NOMO-1 treated with DMSO at 0.1 percent for 48 hours (cell line): ENCODE results near the gene SORBS2.

Experiments used
- DNase-seq: peaks from one replicate; lab custom pipeline; 2025; ENCODE audit not compliant: unreplicated experiment; lab: John Stamatoyannopoulos, UW

The SORBS2 gene

GRCh38 chr4:185835814-185836213, 23.8 kb upstream of the SORBS2 start:
- no peak for DNase-seq

GRCh38 chr4:185835336-185835735, 23.3 kb upstream of the SORBS2 start:
- no peak for DNase-seq

- no peak for DNase-seq
Measured at GRCh38 chr4:185834778-185835177, 22.8 kb upstream of the SORBS2 start.

GRCh38 chr4:185834088-185834487, 22.1 kb upstream of the SORBS2 start:
- DNase-seq = no peak

GRCh38 chr4:185833055-185833598, 21.1 kb upstream of the SORBS2 start:
- no peak for DNase-seq

GRCh38 chr4:185831125-185831815, 19.3 kb upstream of the SORBS2 start:
- DNase-seq = no peak

GRCh38 chr4:185830263-185830994, 18.4 kb upstream of the SORBS2 start:
- DNase-seq = no peak

GRCh38 chr4:185826381-185826780, 14.4 kb upstream of the SORBS2 start:
- DNase-seq = no peak

GRCh38 chr4:185825737-185826136, 13.7 kb upstream of the SORBS2 start:
- DNase-seq = no peak

- no peak for DNase-seq
Measured at GRCh38 chr4:185822791-185823190, 10.8 kb upstream of the SORBS2 start.

GRCh38 chr4:185821029-185821419, 9.0 kb upstream of the SORBS2 start:
- no peak for DNase-seq

GRCh38 chr4:185820146-185821028, 8.4 kb upstream of the SORBS2 start:
- DNase-seq = no peak

- DNase-seq = no peak
Measured at GRCh38 chr4:185819144-185819543, 7.2 kb upstream of the SORBS2 start.

GRCh38 chr4:185817403-185817818, 5.4 kb upstream of the SORBS2 start:
- no peak for DNase-seq

GRCh38 chr4:185813133-185813532, 1.1 kb upstream of the SORBS2 start:
- no peak for DNase-seq

- no peak for DNase-seq
Measured at GRCh38 chr4:185810746-185811508, 1.1 kb downstream of the SORBS2 start.

- no peak for DNase-seq
Measured at GRCh38 chr4:185809533-185810071, 2.4 kb downstream of the SORBS2 start.

- no peak for DNase-seq
Measured at GRCh38 chr4:185809121-185809520, 2.9 kb downstream of the SORBS2 start.

GRCh38 chr4:185805979-185806378, 6.0 kb downstream of the SORBS2 start:
- no peak for DNase-seq

- no peak for DNase-seq
Measured at GRCh38 chr4:185805262-185805802, 6.7 kb downstream of the SORBS2 start.
